Kidney (tissue), 14 donors: ENCODE measurements around the gene ARID3A. TPM values are rescaled to one million over a fixed set of nuclear protein-coding genes. Genes with fewer than 3 reads are reported as not detected.

Experiments used
- DNase-seq, 5 donors: peaks; one replicate each; pipeline ENCODE4 v3.0.0-alpha.2; 2013 to 2020
- FAIRE-seq: peaks from 2 replicates; lab custom pipeline; 2012; peaks lifted over from hg19 to GRCh38; lab: Jason Lieb, UNC
- H3K27ac ChIP-seq, 2 donors: one replicate each; pipeline ENCODE4 v1.7.0; 2013; ENCODE audit warnings: low read depth in 2 of 2, low read length in 2 of 2, inconsistent platforms in 1 of 2
- H3K27me3 ChIP-seq: one replicate; pipeline ENCODE4 v1.7.1; 2013; ENCODE audit warnings: low read length, inconsistent platforms; ENCODE audit not compliant: control insufficient read depth, insufficient read depth
- H3K36me3 ChIP-seq, 3 donors: one replicate each; pipeline versions ENCODE4 v1.7.0 to v1.7.1; 2013; ENCODE audit warnings: low read length in 3 of 3, control low read depth in 1 of 3, inconsistent platforms in 1 of 3; ENCODE audit not compliant: insufficient read depth in 3 of 3, control insufficient read depth in 2 of 3
- H3K4me1 ChIP-seq, 3 donors: one replicate each; pipeline versions ENCODE4 v1.7.0 to v1.7.1; 2013; ENCODE audit warnings: low read length in 3 of 3, inconsistent platforms in 1 of 3, low read depth in 1 of 3; ENCODE audit not compliant: control insufficient read depth in 2 of 3, insufficient read depth in 2 of 3
- H3K4me3 ChIP-seq, 3 donors: one replicate each; pipeline versions ENCODE4 v1.7.0 to v1.8.1; 2013; ENCODE audit warnings: low read length in 3 of 3, control low read depth in 1 of 3, inconsistent platforms in 1 of 3
- H3K9ac ChIP-seq, 3 donors: one replicate each; pipeline versions ENCODE4 v1.7.0 to v1.7.1; 2013; ENCODE audit warnings: low read length in 3 of 3, control low read depth in 1 of 3, inconsistent platforms in 1 of 3
- H3K9me3 ChIP-seq, 3 donors: one replicate each; pipeline versions ENCODE4 v1.7.0 to v1.7.1; 2013; ENCODE audit warnings: low read length in 3 of 3, control low read depth in 1 of 3, inconsistent platforms in 1 of 3; ENCODE audit not compliant: control insufficient read depth in 2 of 3, insufficient read depth in 1 of 3
- intact Hi-C: fragments of 100-400 bp; cut with DNase I; formaldehyde crosslinking; loops from one replicate; pipeline ENCODE4 v1.11.1; 2022
- polyA plus RNA-seq: library from polyadenylated mRNA; stranded (reverse); fragments of 350-450 nt; fragmentation: Illumina TruSeq; extraction: RNeasy Lipid Tissue Mini Kit (QIAGEN cat#74804); gene quantifications from one replicate; pipeline ENCODE4 v1.2.3, GENCODE V29; 2014; ENCODE audit warnings: low read depth, low replicate concordance; ENCODE audit not compliant: insufficient read depth
- total RNA-seq: library from RNA; stranded (reverse); fragmentation: NEBNext Ultra II Directional; extraction: Animal tissue kit (Norgen Biotek cat#: 25700); gene quantifications from one replicate; pipeline ENCODE4 v1.2.1, GENCODE V29; 2021
- TF ChIP-seq, protein P1 (sequence below): IDR thresholded peaks from 3 replicates; pipeline ENCODE4 v1.5.1; 2012; ENCODE audit warnings: mild to moderate bottlenecking, moderate library complexity, borderline replicate concordance; ENCODE audit not compliant: insufficient read depth; ENCODE audit errors: extremely low read depth
- donor health status: control.
- donor health status: control.
- donor health status: control.
- donor health status: control.
- donor health status: control.
- donor health status: DM: yes; HTN: yes; CAD: no.
- donor health status: Normal renal cell carcinoma (clear cell type).

ARID3A gene
- total and polyA plus RNA-seq, 2 donors from 2014 or later, result 5.6 to 16.9 TPM

DNA sequence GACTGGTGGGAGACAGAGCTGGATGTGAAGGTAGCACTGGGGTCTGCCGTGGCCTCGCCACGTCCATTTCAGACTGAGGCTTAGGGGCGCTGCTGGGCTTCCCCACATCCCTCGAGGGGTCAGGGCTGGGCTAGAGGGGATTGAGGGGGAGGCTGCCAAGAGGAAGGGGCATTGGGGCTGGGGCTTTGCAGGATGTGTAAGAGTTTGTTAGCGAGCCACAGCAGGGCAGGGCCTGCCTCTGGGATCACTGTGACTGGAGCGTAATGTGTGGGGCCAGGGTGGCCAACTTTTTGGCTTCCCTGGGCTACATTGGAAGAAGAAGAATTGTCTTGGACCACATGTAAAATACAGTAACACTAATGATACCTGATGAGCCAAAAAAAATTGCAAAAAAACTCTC is 14.1 kb downstream of the ARID3A start:
- H3K4me3 ChIP-seq, result no peak overlapping the region
- peak overlapping the region; percentile 72 to 78 for H3K27ac ChIP-seq
- no peak for FAIRE-seq
- DNase-seq, result no peak
- intact Hi-C loops, result no loop called here
- H3K9me3 ChIP-seq, result no peaks in the 10 kb centered on the region
- peaks cover 0 to 43% (median 9%) of the 10 kb centered on the region in 3 donors for H3K4me1 ChIP-seq
- TF ChIP-seq, protein P1, sequence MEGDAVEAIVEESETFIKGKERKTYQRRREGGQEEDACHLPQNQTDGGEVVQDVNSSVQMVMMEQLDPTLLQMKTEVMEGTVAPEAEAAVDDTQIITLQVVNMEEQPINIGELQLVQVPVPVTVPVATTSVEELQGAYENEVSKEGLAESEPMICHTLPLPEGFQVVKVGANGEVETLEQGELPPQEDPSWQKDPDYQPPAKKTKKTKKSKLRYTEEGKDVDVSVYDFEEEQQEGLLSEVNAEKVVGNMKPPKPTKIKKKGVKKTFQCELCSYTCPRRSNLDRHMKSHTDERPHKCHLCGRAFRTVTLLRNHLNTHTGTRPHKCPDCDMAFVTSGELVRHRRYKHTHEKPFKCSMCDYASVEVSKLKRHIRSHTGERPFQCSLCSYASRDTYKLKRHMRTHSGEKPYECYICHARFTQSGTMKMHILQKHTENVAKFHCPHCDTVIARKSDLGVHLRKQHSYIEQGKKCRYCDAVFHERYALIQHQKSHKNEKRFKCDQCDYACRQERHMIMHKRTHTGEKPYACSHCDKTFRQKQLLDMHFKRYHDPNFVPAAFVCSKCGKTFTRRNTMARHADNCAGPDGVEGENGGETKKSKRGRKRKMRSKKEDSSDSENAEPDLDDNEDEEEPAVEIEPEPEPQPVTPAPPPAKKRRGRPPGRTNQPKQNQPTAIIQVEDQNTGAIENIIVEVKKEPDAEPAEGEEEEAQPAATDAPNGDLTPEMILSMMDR, result no peak
- H3K9ac ChIP-seq, result peak overlapping the region in 1 of 3 donors; percentile 34
- H3K27me3 ChIP-seq, result no peaks in the 10 kb centered on the region
- peaks cover 0 to 2% (median 0%) of the 10 kb centered on the region in 3 donors for H3K36me3 ChIP-seq

DNA sequence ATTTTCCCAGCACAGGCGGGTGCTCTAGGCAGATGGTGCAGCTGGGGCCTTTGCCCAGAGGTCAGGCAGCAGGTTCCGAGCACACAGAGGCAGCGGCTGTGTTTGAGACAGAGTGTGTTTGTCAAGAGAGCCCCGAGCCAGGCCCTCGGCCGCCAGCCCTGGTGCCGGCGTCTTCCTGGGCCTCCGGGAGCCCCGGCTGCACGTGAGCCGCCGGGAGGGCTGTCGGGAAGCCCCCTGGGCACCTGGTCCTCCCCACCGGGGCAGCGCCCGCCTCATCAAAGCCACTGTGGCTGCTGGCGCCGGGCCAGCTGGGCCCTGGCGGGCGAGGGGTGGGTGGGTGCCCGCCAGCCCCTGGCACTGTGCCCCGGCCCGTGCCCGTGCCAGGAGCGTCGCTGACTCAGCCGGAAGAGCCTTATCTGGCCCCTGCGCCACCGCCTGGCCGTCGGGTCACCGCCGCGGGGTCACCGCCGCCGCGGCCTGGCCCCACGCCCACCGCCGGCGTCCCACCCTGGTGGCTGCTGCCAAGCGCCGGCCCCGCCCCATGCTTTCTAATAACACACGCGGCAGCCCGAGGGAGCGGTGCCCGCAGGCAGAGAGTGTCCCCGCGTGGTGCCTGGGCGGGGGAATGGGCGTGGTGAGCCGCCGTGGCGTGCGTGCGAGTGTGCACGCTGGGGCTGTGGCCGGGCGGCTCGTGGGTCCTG is 14.9 kb downstream of the ARID3A start:
- Histone ChIP-seq H3K4me1 (peaks cover 0 to 47% (median 9%) of the 10 kb centered on the region in 3 donors), H3K27me3 (no peaks in the 10 kb centered on the region), H3K36me3 (peaks cover 0 to 2% (median 0%) of the 10 kb centered on the region in 3 donors), H3K4me3 (peak overlapping the region in 1 of 3 donors; percentile 43), H3K9ac (peak overlapping the region in 1 of 3 donors; percentile 46), H3K9me3 (no peaks in the 10 kb centered on the region), H3K27ac (peak overlapping the region; percentile 72 to 78)
- DNase-seq (peak in 1 of 5 donors; percentile 95), FAIRE-seq (no peak)
- TF ChIP-seq, protein P1, result no peak
- intact Hi-C loops, result no loop called here

DNA sequence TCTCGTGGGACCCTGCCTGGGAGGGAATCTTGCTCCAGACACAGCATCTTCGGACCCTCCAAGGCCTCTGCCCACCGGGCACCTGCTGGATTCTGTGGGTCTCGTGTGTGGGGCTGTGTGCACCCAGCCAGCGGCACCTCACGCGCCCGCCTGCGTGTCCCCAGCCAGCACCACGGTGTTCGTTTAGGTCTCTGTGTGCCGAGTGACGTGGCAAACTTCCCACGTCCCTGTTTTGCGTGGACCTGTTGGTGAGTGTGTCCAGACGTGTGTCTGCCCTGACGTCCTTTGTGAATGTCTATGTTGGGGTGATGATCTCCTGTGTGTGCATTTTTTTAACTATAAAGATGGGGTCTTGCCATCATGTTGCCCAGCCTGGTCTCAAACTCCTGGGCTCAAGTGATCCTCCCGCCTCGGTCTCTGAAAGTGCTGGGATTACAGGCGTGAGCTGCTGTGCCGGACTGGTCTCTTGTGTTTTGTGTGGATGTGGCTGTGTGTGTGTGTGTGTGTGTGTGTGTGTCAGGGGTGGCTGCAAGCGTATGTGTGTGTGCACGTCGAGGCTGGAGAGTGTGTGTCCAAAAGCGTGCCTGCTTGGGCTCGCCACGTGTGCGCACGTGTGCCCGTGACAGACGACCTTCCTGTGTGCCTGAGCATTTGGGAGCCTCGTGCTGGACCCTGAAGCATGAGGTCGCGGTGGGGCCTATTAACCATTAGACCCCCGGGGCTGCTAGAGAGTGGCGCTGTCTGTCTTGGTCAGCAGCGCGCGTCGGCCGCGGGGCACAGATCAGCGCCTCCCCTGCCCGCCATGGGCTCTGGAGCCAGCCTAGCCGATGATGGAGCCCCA is 15.7 kb downstream of the ARID3A start:
- H3K36me3 ChIP-seq, result peaks cover 0 to 2% (median 0%) of the 10 kb centered on the region in 3 donors
- no peaks in the 10 kb centered on the region for H3K27me3 ChIP-seq
- DNase-seq, result peak in 1 of 5 donors; percentile 81
- H3K4me1 ChIP-seq, result peaks cover 0 to 48% (median 9%) of the 10 kb centered on the region in 3 donors
- H3K9ac ChIP-seq, result peak overlapping the region in 1 of 3 donors; percentile 46
- TF ChIP-seq, protein P1, result no peak
- H3K9me3 ChIP-seq, result no peaks in the 10 kb centered on the region
- no peak for FAIRE-seq
- H3K27ac ChIP-seq, result peak overlapping the region; percentile 75 to 78
- intact Hi-C loops, result no loop called here
- H3K4me3 ChIP-seq, result peak overlapping the region in 1 of 3 donors; percentile 43
